ENCODE measurements around the gene ELMO1.

Gene ELMO1, protein sequence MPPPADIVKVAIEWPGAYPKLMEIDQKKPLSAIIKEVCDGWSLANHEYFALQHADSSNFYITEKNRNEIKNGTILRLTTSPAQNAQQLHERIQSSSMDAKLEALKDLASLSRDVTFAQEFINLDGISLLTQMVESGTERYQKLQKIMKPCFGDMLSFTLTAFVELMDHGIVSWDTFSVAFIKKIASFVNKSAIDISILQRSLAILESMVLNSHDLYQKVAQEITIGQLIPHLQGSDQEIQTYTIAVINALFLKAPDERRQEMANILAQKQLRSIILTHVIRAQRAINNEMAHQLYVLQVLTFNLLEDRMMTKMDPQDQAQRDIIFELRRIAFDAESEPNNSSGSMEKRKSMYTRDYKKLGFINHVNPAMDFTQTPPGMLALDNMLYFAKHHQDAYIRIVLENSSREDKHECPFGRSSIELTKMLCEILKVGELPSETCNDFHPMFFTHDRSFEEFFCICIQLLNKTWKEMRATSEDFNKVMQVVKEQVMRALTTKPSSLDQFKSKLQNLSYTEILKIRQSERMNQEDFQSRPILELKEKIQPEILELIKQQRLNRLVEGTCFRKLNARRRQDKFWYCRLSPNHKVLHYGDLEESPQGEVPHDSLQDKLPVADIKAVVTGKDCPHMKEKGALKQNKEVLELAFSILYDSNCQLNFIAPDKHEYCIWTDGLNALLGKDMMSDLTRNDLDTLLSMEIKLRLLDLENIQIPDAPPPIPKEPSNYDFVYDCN

DNA sequence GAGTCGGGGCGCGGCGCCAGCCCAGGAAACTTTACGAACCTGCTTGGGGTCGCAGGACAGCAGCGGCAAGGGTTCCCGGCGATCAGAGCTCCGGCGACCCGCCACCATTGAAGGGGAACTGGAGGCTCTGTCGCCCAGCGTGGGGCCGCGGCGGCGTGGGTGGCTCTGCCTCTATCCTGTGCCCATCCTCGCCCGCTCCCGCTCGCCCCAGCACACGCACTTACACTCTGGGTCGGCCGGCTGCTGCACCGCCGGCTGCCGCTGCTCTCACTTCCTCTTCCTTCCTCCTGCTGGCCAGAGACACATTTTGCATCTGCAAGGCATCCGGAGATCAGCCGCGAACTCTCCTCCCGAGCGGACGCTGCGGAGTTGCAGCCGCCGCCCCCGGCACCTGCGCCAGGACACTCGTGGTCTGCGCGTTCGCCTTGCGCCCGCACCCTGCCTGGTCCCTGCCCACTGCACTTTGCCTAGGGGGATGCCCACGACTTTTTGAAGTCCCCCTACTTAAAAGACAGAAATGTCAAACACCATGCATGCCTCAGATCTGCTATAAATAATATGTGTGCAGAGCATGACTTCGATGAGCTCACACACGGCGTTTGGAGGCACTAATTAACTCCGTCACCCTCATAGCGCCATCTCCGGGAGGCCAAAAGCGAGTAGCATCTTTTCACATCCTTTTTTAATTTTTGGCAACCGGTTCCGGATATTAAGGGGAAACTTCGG lies at the start of gene ELMO1:
ELMO1 (minus strand) TSS at position 229 of the 726 bp plus-strand sequence. CDS start 106,174 bp downstream, outside the sequence.
- no peak for FAIRE-seq

DNA sequence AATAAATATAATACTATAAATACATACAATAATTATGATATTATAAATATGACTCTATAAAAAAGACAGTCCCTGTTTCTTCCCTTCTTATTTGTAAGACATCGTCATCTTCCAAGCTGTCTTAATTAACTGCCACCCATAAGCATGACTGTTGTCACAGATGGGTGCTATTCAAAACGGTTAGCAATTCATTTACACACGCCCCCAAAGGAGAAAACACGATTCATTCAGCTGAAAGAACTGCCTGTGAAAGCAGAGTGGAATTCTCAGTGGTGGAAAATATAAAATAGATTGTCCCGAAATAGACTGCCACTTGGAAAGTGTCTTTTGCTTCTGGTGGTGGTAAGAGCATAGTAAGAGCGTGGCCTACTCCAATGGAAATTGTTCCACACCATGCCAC lies 48.9 kb upstream of the ELMO1 start:
- no peak for FAIRE-seq

DNA sequence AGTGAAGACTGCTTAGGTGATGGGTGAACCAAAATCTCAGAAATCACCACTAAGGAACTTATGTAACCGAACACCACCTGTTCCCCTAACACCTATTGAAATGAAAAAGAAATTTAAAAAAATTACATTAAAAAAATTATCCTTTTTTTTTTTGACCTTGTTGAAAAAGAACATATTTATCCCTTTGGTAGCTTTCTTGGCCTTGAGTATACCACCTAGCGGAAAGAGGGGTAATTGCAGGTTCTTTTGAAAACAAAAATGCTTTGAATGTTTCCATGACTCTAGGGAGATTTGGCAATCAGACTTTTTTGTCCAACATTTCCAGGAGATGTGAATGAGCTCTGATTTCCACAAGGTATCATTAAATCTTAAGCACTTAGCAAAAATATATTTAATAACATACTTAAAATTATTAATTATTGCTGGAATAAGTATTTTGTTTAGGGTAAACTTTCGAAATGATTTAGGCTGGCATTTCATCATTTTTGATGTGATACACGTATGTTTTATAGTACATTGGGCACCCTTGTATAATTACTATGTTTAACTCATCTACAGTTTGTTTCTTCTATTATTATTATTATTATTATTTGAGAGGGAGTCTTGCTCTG lies 47.0 kb upstream of the ELMO1 start:
- peak; percentile 93 for FAIRE-seq

DNA sequence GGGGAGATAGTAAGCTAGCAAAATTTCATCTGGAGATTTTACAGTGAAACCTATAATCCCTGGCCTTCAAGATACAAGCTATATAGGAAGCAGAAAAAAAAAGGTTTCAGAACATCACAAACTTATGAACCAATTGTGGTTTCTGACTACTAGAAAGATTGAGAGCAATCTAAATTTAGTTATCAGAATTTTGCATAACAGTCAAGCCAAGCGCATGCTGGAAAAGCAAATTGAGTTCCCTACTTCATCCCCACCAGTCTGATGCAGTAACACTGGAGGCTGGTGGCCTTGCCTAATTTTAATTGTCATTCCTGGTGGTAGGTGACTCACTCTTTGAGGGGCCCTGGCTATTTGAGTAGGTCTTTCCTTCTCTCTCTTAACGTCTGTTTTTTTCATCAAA lies 46.3 kb upstream of the ELMO1 start:
- FAIRE-seq: no peak

DNA sequence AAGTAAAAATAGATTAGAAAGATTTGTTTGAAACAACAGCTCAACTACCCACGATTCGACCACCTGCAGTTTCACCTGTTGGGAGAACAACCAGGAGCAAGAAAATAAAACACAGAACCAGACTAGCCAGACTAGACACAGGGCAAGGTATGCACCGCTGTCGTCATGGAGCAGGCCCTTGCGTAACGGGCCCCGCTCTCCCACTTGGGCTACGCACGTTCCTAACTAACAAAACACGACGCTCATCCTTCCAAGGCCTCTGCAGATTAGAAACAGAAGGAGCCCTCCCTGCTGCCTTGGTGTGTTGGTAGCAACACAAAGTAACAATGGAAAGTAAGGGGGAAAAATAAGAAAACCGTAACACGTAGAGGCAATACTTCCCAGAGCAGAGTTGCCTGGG lies 45.1 kb upstream of the ELMO1 start:
- FAIRE-seq: no peak

DNA sequence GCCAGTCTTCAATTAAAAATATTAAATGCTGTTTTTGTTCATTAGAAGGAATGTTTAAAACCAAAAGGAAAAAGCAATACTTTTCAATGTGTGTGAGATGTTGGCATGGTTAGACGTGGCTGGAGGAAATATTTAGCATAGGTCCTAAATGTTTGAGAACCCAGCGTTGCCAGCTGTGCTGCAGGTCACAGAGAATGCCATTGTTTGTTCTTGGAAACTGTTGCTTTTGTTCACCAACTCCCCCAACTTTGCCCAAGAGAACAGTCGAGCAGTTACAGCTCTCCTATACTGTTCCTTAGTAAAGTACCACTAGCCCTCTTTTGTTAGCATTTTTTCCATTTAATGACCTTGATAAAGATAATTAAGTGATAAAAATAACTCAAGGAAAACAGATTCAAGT lies 44.5 kb upstream of the ELMO1 start:
- FAIRE-seq: no peak

DNA sequence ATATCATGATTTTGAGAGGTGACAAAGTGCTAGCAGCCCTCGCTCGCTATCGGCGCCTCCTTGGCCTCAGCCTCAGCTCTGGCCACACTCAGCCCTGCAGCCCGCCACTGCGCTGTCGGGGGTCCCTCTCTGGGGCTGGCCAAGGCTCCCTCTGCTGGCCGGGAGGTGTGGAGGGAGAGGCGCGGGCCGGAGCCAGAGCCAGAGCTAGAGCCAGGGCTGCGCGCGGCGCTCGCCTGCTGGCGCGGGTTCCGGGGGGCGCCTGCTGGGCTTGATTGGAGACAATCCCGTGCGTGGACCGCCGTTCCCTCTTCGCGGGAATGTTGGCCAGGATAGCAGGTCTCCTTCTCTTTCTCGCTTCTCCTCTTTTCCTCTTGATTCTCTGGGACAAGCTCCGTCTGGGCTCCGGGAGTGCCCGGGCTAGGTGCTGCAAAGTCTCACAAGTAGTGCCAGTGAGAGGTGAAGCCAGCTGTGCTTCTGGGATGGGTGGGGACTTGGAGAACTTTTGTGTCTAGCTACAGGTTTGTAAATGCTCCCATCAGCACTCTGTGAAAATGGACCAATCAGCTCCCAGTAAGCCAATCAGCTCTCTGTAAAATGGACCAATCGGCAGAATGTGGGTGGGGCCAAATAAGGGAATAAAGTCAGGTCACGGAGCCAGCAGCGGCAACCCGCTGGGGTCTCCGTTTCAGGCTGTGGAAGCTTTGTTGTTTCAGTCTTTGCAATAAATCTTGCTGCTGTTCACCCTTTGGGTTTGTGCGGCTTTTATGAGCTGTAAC lies 43.4 kb upstream of the ELMO1 start:
- FAIRE-seq: no peak

DNA sequence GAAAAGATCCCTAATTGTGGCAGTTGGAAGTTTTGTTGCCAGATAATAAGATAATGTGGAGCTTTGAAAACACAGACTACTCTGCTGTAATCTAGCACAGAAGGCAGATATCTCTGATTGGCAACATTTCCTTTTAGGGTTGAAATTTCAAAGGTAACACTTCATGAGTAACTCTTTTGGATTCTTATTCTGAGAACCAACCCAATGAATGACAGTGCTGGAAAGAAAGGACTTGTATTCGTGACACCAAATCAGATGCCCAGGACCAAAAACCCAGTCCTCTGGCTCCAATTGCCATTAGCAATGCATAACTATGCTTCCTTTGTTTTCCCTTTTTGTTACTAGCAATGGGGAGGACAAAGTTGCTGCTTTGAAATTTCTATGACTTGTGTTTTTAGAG lies 41.0 kb upstream of the ELMO1 start:
- no peak for FAIRE-seq

DNA sequence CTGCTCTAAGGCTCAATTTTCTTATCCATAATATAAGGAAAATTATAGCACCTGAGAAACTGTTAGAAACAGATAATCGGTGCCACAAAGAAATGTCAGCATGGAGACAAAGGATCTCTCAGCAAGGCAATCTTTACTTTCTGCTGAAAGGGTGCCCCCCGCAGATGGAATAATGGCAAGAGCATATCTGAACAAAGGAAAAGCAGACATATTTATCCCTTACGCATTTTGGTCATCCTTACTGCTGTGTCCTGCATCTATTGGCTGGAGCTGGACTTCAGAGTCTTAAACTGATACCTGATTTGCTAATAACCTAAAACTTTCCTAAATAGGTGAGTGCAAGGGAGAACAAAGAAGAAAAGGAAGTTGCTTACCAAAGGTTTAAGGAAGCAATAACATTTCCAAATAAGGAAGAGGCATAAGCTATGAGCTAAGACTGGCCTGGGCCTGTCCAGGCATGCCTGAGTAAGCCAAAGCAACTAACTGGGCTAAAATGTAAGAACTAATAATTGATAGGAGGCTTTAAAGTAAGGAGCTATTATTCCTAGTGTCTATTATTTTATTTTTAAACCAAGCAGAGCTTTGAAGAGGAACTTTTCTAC lies 39.6 kb upstream of the ELMO1 start:
- FAIRE-seq: no peak

DNA sequence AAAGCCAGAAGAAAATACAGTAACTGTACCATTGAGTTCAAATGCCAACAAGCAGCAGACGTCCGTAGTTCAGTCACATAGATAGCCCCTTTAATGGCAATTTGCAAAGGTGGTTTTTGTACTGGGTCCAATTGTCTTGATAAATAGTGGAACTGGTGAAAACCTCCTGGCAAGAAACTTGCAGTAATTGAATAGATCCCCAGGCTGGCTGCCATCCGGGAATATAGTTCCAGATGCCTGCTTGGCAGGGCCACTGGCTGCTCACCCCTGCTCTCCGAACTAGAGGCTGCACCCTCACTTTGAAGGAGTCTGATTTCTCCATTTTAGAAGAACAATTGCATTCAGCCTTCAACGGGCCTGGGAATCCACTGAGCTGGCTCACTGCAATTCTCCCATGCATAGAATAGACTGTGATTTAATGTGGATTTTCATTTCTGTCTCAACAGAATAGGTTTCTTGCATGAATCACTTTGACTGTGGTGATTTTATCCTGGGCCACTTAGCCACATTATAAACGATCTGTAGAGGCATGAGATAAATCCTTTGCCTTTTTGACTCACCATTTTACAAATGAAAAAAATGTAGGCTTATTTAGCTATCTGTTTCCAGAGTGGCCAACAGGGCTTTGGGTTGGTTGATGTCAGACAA lies 35.9 kb upstream of the ELMO1 start:
- FAIRE-seq: no peak

DNA sequence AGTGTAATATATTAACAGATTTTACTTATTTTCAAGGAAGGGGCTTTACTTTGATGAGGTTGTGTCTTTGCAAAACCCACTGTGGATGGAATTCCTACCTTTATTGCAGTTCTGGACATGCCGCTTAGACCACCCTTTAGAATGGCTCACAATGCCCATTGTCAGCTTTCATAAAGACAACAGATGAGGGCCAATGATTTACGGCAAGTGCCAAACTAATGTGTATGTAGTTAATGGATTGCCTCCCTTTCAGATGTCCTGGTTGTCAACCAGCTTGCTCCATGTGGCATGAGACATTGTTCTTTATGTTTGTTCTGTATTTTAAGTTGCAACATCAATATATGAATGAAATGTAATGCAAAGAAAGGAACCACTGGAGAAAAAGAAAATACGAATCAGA lies 35.0 kb upstream of the ELMO1 start:
- no peak for FAIRE-seq

DNA sequence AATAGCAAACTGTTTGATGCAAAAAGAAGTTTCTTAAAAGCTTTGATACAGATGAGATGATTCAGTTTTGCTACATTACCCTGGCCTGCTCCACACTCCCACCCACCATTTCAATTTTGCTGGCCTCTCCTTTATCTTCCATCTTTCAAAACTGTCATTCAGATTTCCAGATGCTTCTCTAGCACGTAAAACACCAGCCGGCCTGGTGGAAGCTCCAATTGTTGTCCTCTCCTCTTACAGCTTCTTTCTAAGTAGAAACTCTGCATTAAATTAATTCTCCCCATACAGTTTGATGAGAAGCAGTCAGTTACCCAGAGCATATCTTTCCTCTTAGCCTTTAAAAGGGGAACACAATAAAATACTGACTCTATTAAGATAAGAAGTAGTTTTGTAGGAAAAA lies 34.3 kb upstream of the ELMO1 start:
- no peak for FAIRE-seq

DNA sequence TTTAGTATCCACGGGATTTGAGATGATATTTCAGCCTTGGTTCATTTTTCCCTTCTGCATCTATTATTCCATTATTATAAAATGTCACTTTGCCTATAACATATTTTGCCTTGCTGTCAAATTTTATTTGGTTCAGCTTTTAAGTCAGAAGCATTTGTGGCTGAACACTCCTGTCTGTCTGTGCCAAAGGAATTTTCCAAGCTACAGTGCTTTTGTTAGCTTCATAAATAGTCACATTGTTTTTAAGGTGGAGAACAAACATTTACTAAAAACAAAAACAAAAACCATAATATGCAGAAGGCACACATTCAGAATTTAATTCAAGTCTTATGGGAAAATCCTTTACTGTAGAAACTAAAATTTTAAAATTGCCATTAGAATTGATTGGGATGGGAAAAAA lies 33.8 kb upstream of the ELMO1 start:
- FAIRE-seq: no peak

DNA sequence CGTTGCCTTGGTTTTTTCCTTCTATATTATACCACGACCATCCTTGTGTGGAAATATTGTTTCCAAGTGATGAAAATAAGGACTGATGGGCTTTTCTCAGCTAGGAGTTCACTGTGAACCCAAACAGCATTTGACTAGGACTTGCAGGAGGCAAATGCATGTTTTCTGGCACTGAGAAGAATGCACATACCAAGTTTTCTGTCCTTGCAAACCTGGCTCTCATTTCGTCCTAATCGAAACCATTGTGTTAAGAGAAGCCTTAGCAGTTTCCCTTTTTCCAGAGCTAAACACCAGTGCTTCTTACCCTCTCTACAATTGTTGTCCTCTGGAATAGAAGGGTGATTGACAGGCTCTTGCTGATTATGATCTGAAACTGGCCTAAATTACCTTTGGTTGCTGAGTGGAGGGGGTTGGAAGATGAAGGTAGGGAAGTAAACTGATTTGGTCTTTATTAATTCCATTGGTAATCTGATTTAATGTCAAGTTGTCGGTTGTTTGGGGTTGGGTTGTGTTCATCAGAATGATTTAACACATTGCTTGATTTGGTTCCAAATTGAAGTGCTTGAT lies 33.1 kb upstream of the ELMO1 start:
- FAIRE-seq: no peak

DNA sequence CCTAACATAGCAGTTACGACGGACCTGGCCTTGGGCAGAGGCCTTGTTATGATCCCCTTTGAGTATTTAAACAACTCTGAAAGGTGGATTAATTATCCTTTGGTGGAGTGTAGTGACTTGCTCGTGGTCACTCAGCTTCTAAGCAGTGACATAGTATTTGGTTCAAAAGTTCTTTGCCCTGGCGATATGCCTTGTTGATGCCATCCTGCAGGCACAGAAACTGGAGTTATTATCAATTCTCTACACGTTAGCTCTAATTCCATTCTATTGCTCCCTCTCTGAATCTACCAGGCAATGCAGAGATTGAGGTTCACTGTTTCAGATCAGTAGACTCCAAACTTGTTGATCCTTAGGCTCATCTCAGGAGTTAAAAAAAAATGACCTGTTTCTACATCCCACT lies 32.5 kb upstream of the ELMO1 start:
- no peak for FAIRE-seq

DNA sequence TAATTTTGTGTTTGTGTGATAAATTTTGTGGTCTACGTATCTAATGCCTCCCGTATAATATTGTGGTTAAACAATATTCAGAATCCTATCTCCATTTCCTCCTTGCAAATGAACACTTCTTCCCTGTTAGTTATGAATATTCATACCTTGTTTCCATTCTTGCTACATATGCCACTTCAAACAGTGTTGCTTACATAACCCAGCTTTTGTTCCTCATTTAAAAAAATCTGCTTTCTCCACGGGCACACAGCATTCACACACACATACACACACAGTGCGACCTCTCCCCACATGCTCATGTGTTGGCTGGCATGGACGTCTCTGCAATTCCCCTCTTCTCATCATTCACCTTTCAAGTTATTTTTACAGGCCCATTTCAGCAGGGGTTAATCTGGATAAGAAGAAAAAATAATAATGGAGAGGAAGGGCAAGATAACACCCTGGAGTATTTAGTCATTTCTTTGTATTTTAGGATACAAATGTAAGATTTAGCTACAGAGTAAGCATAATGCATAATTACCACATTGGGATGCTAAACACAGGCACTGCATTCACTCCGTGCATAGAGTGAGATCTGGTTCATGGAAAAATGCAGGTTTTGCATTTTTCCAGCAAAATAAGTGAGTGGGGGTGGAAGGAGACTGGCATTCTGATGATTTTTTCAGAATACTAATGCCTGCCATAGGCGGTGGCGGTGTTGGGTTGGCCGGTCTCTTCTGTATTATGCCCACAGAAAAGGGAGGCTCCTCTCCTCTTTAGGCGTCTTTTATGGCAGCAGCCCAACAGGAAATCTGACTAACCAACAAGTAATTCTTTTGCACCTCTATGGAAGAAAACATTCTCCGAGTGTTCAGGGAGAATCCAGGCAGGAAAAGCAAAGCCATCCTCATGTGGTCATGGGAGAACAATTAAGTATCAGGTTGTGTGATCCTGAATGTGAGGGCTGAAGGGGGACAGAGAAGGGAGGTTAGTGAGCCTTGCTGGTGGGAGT lies 31.7 kb upstream of the ELMO1 start:
- FAIRE-seq: no peak

DNA sequence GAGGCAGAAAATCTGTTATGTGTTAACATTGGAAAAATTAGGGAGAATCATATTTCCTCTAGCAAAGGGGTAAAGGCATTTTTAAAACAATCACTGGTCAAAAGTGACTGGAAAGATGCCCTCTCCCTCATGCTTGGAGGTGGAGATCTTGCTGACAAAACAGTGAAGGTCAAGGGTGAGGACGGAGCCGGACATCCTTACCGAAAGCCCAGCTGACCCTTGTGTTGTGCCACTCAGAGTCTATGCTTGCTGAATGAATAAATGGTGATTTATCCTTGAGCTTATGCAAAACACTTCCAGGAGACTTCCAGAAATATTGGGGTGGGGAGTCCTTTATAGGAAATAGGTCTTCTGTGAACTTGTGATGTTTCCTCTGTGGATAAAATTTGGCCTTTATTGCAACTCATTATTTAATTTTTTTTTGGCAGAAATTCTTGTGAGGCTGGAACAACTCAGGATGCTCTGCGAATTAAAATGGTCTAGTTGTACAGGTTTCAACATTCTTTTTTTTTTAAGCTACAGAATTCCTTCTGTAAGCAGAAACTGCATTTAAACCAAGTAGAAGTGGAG lies 28.3 kb upstream of the ELMO1 start:
- no peak for FAIRE-seq

DNA sequence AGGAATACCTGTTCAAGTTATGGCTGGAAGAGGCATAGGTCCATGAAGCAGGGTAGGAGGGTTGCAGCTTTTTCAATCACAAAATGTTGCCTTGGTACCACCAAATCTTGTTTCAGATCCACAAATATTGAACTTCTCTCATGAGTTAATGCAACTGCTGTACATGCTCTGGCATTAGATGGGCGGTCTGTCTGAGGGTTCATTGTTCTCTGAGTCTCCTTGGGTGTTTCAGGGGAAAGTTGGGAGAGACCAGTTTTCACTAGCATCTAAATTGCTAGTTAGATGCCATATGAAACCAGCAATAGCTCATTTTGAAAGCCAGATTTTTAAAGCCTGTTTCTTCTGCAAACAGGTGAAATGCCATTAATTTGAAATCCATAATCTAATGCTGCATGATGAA lies 27.8 kb upstream of the ELMO1 start:
- FAIRE-seq: no peak

DNA sequence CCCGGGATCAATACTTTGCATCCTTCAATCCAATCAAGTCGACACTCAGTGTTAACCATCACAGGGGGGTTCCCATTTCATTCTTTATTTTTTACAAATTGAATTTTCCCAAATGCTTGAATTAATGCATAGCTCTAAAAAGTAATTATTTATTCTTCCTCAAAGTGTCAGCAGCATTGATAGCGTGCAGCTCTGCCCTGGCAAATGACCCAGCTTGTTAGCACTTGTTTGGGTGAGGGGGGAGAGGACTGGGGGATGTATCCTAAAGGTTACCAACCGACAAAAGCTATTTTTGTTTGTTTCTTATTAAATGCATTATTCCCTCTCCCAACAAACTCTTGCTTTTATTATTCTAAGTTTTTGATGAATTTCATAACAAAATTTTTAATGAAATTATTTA lies 27.0 kb upstream of the ELMO1 start:
- no peak for FAIRE-seq

DNA sequence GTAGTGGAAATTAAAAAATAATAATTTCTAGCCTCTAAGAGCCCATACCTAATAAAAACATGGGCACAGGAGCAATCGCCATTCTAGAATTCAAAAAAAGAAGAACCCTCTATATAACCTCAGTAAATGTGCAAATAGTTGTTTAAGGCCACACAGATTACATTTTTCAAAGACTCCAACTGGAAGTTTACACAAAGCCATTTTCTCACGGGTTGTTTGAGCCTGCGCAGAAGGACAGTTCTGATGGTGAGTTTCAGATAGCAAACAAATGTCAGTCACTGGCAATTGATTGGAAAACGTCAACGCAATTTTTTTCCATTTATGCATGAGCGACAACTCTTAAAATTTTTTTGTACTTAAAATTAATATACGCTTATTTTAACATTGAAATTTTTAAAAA lies 23.0 kb upstream of the ELMO1 start:
- FAIRE-seq: no peak
